GM21737 (cell line): ENCODE results near the gene CYP19A1.

Source experiments
- ATAC-seq: cut with Tn5 transposase; IDR thresholded peaks from one replicate; pipeline ENCODE4 v1.9.1; 2021; ENCODE audit warnings: mild to moderate bottlenecking, moderate library complexity; ENCODE audit not compliant: unreplicated experiment

The CYP19A1 gene

GRCh38 chr15:51224428-51224827 lies 114.0 kb downstream of the CYP19A1 start:
- ATAC-seq: no peak

GRCh38 chr15:51223771-51224229 lies 114.6 kb downstream of the CYP19A1 start:
- ATAC-seq: no peak

- no peak for ATAC-seq
Observed at GRCh38 chr15:51218299-51218938, 120.0 kb downstream of the CYP19A1 start.

GRCh38 chr15:51212909-51213308 lies 125.5 kb downstream of the CYP19A1 start:
- ATAC-seq: no peak

- ATAC-seq: no peak
Observed at GRCh38 chr15:51212239-51212638, 126.2 kb downstream of the CYP19A1 start.

GRCh38 chr15:51205050-51205975 lies 133.1 kb downstream of the CYP19A1 start:
- no peak for ATAC-seq

GRCh38 chr15:51203797-51204196 lies 134.6 kb downstream of the CYP19A1 start:
- no peak for ATAC-seq

GRCh38 chr15:51202783-51203182 lies 135.6 kb downstream of the CYP19A1 start:
- ATAC-seq: no peak

GRCh38 chr15:51201581-51201980 lies 136.8 kb downstream of the CYP19A1 start:
- no peak for ATAC-seq

- ATAC-seq: no peak
Observed at GRCh38 chr15:51200792-51201191, 137.6 kb downstream of the CYP19A1 start.

GRCh38 chr15:51199541-51199940 lies 138.9 kb downstream of the CYP19A1 start:
- ATAC-seq: no peak

- no peak for ATAC-seq
Observed at GRCh38 chr15:51198701-51199232, 139.6 kb downstream of the CYP19A1 start.

- ATAC-seq: no peak
Observed at GRCh38 chr15:51195459-51195858, 142.9 kb downstream of the CYP19A1 start.

GRCh38 chr15:51193979-51194378 lies 144.4 kb downstream of the CYP19A1 start:
- no peak for ATAC-seq

- no peak for ATAC-seq
Observed at GRCh38 chr15:51193526-51193925, 144.9 kb downstream of the CYP19A1 start.

- no peak for ATAC-seq
Observed at GRCh38 chr15:51192521-51193280, 145.7 kb downstream of the CYP19A1 start.

- no peak for ATAC-seq
Observed at GRCh38 chr15:51191766-51192165, 146.6 kb downstream of the CYP19A1 start.

- no peak for ATAC-seq
Observed at GRCh38 chr15:51191072-51191670, 147.2 kb downstream of the CYP19A1 start.

GRCh38 chr15:51190424-51191068 lies 147.8 kb downstream of the CYP19A1 start:
- ATAC-seq: no peak
